NCI-H187 (cell line): ENCODE data around the gene PMFBP1.

Source experiments
- DNase-seq, 2 experiments: peaks; one replicate each; lab custom pipeline; 2025; lab: John Stamatoyannopoulos, UW

The PMFBP1 gene, protein sequence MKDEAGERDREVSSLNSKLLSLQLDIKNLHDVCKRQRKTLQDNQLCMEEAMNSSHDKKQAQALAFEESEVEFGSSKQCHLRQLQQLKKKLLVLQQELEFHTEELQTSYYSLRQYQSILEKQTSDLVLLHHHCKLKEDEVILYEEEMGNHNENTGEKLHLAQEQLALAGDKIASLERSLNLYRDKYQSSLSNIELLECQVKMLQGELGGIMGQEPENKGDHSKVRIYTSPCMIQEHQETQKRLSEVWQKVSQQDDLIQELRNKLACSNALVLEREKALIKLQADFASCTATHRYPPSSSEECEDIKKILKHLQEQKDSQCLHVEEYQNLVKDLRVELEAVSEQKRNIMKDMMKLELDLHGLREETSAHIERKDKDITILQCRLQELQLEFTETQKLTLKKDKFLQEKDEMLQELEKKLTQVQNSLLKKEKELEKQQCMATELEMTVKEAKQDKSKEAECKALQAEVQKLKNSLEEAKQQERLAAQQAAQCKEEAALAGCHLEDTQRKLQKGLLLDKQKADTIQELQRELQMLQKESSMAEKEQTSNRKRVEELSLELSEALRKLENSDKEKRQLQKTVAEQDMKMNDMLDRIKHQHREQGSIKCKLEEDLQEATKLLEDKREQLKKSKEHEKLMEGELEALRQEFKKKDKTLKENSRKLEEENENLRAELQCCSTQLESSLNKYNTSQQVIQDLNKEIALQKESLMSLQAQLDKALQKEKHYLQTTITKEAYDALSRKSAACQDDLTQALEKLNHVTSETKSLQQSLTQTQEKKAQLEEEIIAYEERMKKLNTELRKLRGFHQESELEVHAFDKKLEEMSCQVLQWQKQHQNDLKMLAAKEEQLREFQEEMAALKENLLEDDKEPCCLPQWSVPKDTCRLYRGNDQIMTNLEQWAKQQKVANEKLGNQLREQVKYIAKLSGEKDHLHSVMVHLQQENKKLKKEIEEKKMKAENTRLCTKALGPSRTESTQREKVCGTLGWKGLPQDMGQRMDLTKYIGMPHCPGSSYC

DNA sequence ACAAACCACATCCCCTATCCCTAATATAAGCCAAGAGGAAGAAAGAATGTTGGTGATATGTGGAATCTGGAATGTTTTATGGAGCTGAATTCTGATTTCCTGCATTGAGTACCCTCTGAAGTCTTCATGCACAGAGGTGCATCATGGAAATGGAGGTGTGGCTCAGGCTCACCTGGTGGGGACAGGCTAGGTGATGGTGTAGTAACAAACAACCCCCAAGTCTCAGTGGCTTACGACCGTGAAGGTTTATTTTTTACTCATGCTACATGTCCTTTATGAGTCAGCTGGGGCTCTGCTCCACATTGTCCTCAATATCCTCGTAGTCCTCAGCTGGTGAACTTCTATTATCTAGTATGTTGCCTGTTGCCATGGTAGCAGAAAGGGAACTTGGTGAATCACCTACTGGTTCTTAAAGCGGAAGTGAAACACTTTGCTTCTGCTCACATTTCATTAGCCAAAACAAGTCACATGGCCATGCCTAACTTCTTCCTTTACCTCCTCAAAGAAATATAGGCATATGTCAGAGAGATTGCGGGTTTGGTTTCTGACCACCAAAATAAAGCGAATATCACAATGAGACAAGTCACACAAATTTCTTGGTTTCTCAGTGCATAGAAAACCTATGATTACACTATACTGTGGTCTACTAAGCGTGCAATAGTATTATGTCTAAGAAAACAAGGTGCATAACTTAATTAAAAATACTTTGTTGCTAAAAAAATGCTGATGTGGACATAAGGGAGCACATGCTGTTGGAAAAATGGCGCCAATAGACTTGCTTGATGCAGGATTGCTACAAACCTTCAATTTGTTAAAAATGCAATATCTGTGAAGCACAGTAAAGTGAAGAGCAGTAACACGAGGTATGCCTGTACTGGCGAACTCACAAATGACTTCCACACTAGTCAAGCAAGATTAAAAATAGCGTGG lies at the start of gene PMFBP1:
Gene PMFBP1, minus strand, starts transcription at position 51 of the 930 bp plus-strand sequence. CDS start 947 bp downstream, outside the sequence.
- DNase-seq, result no peak

DNA sequence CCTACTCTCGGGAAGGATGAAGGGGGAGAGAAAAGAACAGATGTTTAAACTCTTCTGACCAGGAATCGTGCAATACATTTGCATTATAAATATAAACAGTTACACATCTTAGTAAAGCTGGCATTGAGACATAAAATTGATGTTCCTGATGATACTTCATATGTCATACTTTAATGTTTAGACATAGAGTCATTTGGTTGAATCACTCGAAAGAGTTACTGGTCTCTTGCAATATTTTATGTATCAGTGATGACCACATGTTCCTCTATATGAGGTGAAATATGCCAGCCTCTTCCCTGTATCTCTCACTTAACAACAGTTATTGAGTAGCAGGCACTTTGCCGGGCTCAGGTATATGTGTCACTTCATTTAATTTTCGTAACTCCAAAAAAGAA lies 49.7 kb upstream of the PMFBP1 start:
- DNase-seq, result no peak

DNA sequence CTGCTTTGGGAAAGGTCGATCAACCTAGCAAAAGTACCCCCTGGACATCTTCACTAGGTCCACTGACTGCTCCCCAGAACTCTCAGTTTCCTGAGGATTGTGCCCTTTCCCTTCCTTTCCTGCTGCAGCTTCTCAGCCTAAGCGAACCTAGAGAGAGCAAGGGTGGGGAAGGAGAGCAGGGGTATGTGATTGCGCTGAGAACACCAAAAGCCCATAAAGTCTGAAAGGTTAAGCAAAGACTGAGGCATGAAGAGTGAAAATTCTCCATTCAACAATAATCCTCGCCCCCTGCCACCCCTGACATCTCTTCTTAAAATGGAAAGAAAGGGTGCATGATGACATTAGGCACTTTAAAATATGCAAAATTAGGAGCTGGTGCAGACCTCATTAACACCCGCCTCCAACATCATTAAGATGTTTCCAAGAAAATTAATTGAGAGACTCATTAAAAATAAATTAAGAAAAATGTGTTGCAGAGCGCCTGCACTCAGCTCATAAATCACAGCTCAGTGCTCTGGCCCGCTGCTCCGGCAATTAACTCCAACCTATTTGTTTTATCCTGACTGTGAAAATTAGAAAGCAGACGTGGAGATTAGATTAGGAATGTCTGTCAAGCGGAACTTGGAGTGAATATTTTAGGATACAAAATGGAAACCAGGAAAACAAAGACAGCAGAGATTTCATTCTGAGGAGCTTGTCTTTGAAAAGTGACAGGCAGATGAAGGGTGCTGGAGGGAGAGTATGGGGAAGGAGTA lies 49.1 kb upstream of the PMFBP1 start:
- no peak for DNase-seq

DNA sequence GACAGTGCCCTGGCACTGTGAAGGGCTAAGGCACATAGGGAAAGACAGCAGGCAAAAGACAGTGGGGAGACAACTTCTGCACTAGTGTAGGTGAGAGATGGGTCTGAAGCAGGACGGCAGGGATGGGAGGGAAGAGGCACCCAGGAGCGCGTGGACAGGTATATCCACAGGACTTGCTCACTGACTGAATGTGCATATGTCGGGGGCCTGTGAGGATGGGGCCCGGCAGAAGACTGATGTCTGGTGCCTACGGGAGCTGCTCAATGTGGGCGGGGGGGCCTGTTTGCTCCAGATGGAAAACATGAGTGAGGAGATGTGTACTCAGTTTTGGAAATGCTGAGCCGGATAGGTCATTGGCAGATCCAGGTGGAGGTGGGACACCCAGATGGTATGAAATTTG lies 47.3 kb upstream of the PMFBP1 start:
- no peak for DNase-seq

GRCh38 chr16:72216767-72217166 lies 44.8 kb upstream of the PMFBP1 start:
- DNase-seq, result no peak

- no peak for DNase-seq
These were observed 42.9 kb upstream of the PMFBP1 start for GRCh38 chr16:72214821-72215220.

GRCh38 chr16:72211110-72211509 lies 39.2 kb upstream of the PMFBP1 start:
- DNase-seq, result no peak

DNA sequence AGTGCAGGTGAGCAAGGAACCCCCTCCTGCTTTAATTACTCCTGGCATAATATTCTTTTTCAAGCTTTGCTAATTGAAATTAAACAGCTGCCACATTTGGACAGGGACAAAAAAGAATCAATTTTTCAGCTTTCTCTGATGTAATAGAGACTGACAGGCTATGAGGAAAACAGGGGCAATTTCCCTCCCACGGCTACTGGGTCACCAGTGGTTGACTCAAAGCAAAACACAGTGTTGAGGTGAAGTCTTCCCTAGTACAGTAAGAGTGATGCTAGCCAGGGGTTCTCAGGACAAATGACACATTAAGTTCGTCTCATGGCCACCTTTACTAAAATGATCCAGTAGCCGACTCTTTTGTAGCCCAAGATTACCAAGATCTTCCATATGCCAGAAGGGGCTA lies 38.6 kb upstream of the PMFBP1 start:
- DNase-seq, result no peak

GRCh38 chr16:72210072-72210471 lies 38.1 kb upstream of the PMFBP1 start:
- no peak for DNase-seq

- DNase-seq, result no peak
These were observed 34.3 kb upstream of the PMFBP1 start for GRCh38 chr16:72206299-72206698.

GRCh38 chr16:72203401-72203800 lies 31.4 kb upstream of the PMFBP1 start:
- no peak for DNase-seq

DNA sequence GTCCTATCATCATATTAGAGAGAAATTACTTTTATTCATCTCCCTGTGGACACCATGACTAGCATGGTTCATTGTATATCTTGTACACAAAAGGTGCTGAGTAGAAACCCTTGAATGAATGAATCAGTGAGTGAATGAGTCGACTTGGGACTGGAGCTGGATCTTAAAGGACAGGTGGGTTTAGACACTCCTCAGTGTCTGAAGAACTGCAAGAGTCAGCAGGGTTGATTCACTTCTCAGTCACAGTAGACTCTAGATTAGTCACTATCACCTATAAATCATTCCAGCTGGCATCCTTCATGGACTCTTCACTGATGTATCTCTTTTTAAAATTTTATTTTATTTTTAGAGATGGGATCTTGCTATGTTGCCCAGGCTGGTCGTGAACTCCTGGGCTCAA lies 30.1 kb upstream of the PMFBP1 start:
- DNase-seq, result no peak

DNA sequence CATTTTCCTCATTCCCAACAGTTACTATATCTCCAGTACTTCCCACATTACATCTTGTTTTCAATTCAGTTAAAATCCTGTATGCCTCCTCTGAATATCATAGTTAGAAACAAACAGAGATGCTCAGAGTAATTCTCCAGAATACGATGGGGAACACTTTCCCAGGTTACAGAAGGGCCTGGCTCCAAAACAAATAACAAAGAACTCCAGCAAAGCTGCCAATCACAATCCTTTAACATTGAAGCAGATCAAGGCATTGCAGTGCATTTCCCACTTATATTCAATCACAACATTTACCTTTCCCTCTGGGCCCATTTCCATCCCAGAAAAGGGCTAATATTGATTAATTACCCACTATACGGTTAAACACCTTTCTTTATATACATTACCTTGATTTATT lies 29.4 kb upstream of the PMFBP1 start:
- no peak for DNase-seq

GRCh38 chr16:72199761-72200337 lies 27.9 kb upstream of the PMFBP1 start:
- DNase-seq, result no peak

DNA sequence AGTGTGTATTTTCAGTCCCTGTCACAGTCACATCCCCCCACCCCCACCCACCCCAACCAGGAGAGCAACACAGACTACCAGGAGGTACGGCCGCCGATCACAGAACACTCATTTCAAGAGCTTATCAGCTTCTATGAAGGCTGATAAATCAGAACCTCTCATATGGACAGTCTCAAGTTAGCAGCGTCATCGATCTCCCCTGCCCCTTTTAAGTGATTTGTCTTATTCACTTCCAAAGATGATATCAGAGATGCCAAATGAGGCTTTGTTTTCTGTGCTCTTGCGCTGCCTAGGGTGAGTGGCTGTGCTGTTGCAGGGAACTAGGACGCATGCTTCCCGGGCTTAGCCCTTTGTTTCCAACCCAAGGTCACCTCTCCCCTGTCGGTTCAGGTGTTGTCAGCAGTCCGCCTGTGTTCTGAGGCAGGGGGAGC lies 26.8 kb upstream of the PMFBP1 start:
- DNase-seq, result no peak

DNA sequence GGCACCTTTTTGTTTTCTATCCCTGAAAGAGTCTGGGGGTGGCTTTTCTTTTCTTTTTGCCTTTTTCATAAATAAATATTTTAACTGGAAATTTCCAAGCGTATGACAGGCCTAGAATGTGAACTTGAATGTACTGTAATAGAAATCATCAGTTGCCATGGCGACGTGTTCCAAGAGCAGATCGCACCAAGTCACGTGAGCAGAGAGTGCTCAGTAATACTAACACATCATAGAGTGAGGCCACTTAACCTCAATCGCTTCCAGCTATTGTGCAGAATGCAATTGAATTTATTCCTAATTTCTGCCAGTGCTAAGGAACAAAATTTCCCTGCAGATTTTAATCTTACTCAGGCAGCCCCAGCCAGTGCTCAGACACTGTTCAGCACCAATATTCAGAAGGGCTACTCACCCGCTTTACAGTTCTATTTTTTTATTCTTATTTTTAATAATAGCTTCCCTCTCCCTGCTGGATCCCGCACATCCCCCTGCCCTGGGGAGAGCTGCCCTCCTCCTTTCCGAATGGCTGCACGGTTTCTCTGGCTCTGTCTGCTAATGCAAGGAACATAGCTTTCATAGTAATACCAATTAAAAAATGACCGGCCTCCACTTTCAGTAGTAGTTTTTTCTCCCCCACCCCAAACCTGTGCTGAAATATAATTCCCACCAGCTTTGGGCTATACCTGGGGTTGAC lies 26.2 kb upstream of the PMFBP1 start:
- no peak for DNase-seq

GRCh38 chr16:72197545-72197944 lies 25.6 kb upstream of the PMFBP1 start:
- DNase-seq, result no peak

- no peak for DNase-seq
These were observed 23.7 kb upstream of the PMFBP1 start for GRCh38 chr16:72195609-72196008.

GRCh38 chr16:72191551-72191950 lies 19.6 kb upstream of the PMFBP1 start:
- no peak for DNase-seq

DNA sequence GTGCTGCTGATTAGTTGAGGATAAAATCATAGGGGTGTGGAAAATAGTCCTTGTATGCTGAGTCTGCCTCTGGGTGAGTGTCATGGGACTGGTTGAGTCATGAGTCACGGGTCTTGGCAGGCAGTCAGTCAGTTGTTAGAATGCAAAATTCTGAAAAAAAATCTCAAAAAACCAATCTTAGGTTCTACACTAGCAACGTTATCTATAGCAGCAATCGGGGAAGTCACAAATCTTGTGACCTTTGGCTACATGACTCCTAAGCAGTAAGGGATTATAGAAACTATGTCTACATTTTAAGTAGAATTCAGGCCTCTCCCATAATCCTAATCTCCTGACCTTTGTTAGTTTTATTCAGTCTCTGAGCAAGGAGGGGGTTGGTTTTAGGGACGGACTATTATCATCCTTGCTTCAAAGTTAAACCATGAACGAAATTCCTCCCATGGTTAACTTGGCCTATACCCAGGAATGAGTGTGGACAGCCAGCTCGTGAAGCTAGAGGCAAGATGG lies 18.0 kb upstream of the PMFBP1 start:
- DNase-seq, result no peak
